ENCODE results near the gene CCDC39.
A peak's percentile ranks its signal among the peaks of the same experiment; 100 is the strongest.
"Not testable (repeated sequence)": the region's sequence is repeated elsewhere in the genome, so short reads cannot be mapped to it uniquely, and the experiment has no call there.

The CCDC39 gene

GRCh38 chr3:180618563-180618962, 60.7 kb downstream of the CCDC39 start:
- DNase-seq = not testable (repeated sequence)

GRCh38 chr3:180617049-180617448, 62.2 kb downstream of the CCDC39 start:
- DNase-seq = no peak

- no peak for DNase-seq
Observed at GRCh38 chr3:180615954-180616353, 63.3 kb downstream of the CCDC39 start.

- no peak for DNase-seq
Observed at GRCh38 chr3:180612364-180612763, 66.9 kb downstream of the CCDC39 start.

- DNase-seq = no peak
Observed at GRCh38 chr3:180611006-180611405, 68.3 kb downstream of the CCDC39 start.

- peak; percentile 96 for DNase-seq
Observed at GRCh38 chr3:180601688-180602666, 77.3 kb downstream of the CCDC39 start, which contains the start of gene TTC14. Gene TTC14 (plus strand): TSS chr3:180602163. CDS start chr3:180602262, 99 bp downstream.

- no peak for DNase-seq
Observed at GRCh38 chr3:180600473-180600872, 78.8 kb downstream of the CCDC39 start.

GRCh38 chr3:180595559-180595935, 83.7 kb downstream of the CCDC39 start:
- no peak for DNase-seq

- no peak for DNase-seq
Observed at GRCh38 chr3:180594631-180595558, 84.4 kb downstream of the CCDC39 start.

- DNase-seq = not testable (repeated sequence)
Observed at GRCh38 chr3:180593631-180594030, 85.7 kb downstream of the CCDC39 start.

- DNase-seq = no peak
Observed at GRCh38 chr3:180590396-180590795, 88.9 kb downstream of the CCDC39 start.

- DNase-seq = no peak
Observed at GRCh38 chr3:180580934-180581333, 98.4 kb downstream of the CCDC39 start.

GRCh38 chr3:180575571-180575970, 103.7 kb downstream of the CCDC39 start:
- no peak for DNase-seq

- DNase-seq = no peak
Observed at GRCh38 chr3:180571831-180572598, 107.3 kb downstream of the CCDC39 start.

GRCh38 chr3:180570238-180570637, 109.1 kb downstream of the CCDC39 start:
- DNase-seq = no peak

- no peak for DNase-seq
Observed at GRCh38 chr3:180564676-180565075, 114.6 kb downstream of the CCDC39 start.

All from femur (tissue), 1 donor.